Gastrocnemius medialis (tissue), 4 donors: ENCODE data around the gene PLCB1.

ENCODE experiments used
- POLR2A ChIP-seq, 2 donors: fragments of 450-650 bp; IDR thresholded peaks; one replicate each; pipeline ENCODE4 v1.6.1; 2017; ENCODE audit warnings: antibody characterized with exemption in 2 of 2, mild to moderate bottlenecking in 2 of 2, moderate library complexity in 2 of 2
- TF ChIP-seq, protein P1 (sequence below), 5 experiments: fragments of 450-650 bp in 3 of 5; fragments of 200-600 bp in 2 of 5; sonication (generic) in 2 of 5; IDR thresholded peaks in 4 of 5; conservative IDR thresholded peaks in 1 of 5; 1 replicate in 4 of 5; 2 replicates in 1 of 5; pipeline ENCODE4 v1.5.1; 2016 to 2019; ENCODE audit warnings: antibody characterized with exemption in 5 of 5, mild to moderate bottlenecking in 3 of 5, moderate library complexity in 3 of 5

DNA sequence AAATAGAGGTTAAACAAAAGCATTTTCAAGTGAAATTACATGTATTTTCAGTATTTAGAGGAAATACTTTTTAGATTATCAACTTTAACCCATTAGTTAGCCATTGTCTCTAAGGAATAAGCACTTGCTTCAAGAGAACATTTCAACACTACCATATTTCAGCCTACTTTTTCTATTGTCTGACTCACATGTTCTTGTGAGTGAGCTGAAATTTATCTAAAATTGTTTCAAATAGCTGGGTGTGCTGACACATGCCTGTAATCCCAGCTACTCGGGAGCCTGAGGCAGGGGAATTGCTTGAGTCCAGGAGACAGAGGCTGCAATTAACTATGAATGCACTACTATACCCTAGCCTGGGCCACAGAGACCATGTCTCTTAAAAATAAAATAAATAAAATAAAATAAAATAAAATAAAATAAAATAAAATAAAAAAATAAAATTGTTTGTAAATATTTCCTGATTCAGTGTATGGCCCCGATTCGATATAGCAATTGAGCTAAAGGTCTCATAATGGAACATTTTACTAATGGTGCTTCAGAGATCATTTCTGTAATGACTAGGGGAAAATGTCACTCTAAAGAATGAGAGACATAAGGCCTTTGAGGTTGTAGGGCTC, 612.3 kb downstream of the PLCB1 start:
- TF ChIP-seq, protein P1, sequence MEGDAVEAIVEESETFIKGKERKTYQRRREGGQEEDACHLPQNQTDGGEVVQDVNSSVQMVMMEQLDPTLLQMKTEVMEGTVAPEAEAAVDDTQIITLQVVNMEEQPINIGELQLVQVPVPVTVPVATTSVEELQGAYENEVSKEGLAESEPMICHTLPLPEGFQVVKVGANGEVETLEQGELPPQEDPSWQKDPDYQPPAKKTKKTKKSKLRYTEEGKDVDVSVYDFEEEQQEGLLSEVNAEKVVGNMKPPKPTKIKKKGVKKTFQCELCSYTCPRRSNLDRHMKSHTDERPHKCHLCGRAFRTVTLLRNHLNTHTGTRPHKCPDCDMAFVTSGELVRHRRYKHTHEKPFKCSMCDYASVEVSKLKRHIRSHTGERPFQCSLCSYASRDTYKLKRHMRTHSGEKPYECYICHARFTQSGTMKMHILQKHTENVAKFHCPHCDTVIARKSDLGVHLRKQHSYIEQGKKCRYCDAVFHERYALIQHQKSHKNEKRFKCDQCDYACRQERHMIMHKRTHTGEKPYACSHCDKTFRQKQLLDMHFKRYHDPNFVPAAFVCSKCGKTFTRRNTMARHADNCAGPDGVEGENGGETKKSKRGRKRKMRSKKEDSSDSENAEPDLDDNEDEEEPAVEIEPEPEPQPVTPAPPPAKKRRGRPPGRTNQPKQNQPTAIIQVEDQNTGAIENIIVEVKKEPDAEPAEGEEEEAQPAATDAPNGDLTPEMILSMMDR (IDR thresholded peaks at IDR 0.05 in 4 of 5, conservative IDR thresholded peaks at IDR 0.05 in 1 of 5) = no peak
- TF ChIP-seq POLR2A (IDR thresholded peaks at IDR 0.05) = no peak
